CD4-positive, alpha-beta T cell (primary cell): Measurements from ENCODE around the gene LRRC70. TPM values are rescaled to one million over a fixed set of nuclear protein-coding genes. Genes with fewer than 3 reads are reported as not detected.
"Not testable (repeated sequence)": the region's sequence is repeated elsewhere in the genome, so short reads cannot be mapped to it uniquely, and the experiment has no call there.

Experiments used
- ATAC-seq: fragments of 200-7000 bp; cut with Tn5 transposase; one replicate; pipeline ENCODE4 v1.10.0; 2022; ENCODE audit warnings: mild to moderate bottlenecking; ENCODE audit not compliant: poor library complexity
- CTCF ChIA-PET: fragments of 350-600 bp; sonication (Branson Sonifier 250); formaldehyde crosslinking; loops from one replicate; lab custom pipeline; 2021; ENCODE audit warnings: antibody characterized with exemption, inconsistent platforms; lab: Charles Lee
- POLR2A ChIA-PET: fragments of 350-600 bp; sonication (Branson Sonifier 250); formaldehyde crosslinking; loops from one replicate; lab custom pipeline; 2021; ENCODE audit warnings: antibody characterized with exemption, inconsistent platforms; lab: Charles Lee
- DNase-seq, 14 experiments: peaks; one replicate each; pipeline ENCODE4 v3.0.0-alpha.2; 2013 to 2020; ENCODE audit warnings: mixed read lengths in 2 of 14
- H3K27ac ChIP-seq, 2 donors: one replicate each; pipeline versions ENCODE4 v1.5.1 to v1.7.0; 2013; ENCODE audit warnings: low read length in 2 of 2, low read depth in 1 of 2, mild to moderate bottlenecking in 1 of 2
- H3K27me3 ChIP-seq, 2 experiments: 1 replicate in 1 of 2; 2 replicates in 1 of 2; pipeline versions ENCODE4 v1.6.1 to v1.7.0; 2013; ENCODE audit warnings: low read length in 2 of 2, control low read depth in 1 of 2, mild to moderate bottlenecking in 1 of 2, moderate library complexity in 1 of 2; ENCODE audit not compliant: insufficient read depth in 2 of 2, control insufficient read depth in 1 of 2
- H3K36me3 ChIP-seq: one replicate; pipeline ENCODE4 v1.6.1; 2013; ENCODE audit warnings: low read length, control low read depth; ENCODE audit not compliant: insufficient read depth
- H3K4me1 ChIP-seq: one replicate; pipeline ENCODE4 v1.6.1; 2013; ENCODE audit warnings: low read length, control low read depth; ENCODE audit not compliant: insufficient read depth
- H3K4me3 ChIP-seq: one replicate; pipeline ENCODE4 v1.5.1; 2013; ENCODE audit warnings: mild to moderate bottlenecking, low read length, moderate library complexity
- H3K9me3 ChIP-seq, 2 experiments: 1 replicate in 1 of 2; 2 replicates in 1 of 2; pipeline versions ENCODE4 v1.6.1 to v1.7.0; 2013; ENCODE audit warnings: low read length in 2 of 2, mild to moderate bottlenecking in 2 of 2, control low read depth in 1 of 2, moderate library complexity in 1 of 2; ENCODE audit not compliant: control insufficient read depth in 1 of 2, insufficient read depth in 1 of 2
- H3K27ac Mint-ChIP-seq: one replicate; pipeline ENCODE4 v1.8.0; 2020; ENCODE audit warnings: mixed read lengths
- H3K27me3 Mint-ChIP-seq: one replicate; pipeline ENCODE4 v1.8.0; 2021; ENCODE audit warnings: mixed read lengths
- H3K36me3 Mint-ChIP-seq: one replicate; pipeline ENCODE4 v1.8.0; 2021; ENCODE audit warnings: low read depth, mixed read lengths
- H3K4me1 Mint-ChIP-seq: one replicate; pipeline ENCODE4 v1.8.0; 2021; ENCODE audit warnings: low read depth, mixed read lengths
- H3K4me3 Mint-ChIP-seq: one replicate; pipeline ENCODE4 v1.8.0; 2020; ENCODE audit warnings: mild to moderate bottlenecking, mixed read lengths
- H3K9me3 Mint-ChIP-seq: one replicate; pipeline ENCODE4 v1.8.0; 2020; ENCODE audit warnings: mixed read lengths
- CTCF ChIP-seq: fragments of 200-600 bp; IDR thresholded peaks from one replicate; pipeline ENCODE4 v1.8.0; 2022; ENCODE audit warnings: antibody characterized with exemption, mild to moderate bottlenecking
- intact Hi-C, 2 experiments: fragments of 100-400 bp; cut with DNase I in 1 of 2; cut with micrococcal nuclease in 1 of 2; formaldehyde crosslinking; loops; one replicate each; pipeline versions ENCODE4 v1.15.1 to v1.9.0; 2023 to 2025; cut with DNase I, micrococcal nuclease
- total RNA-seq, 174 experiments: library from RNA in 2 of 174; stranded (reverse) in 2 of 174; gene quantifications; one replicate each; pipeline ENCODE4 v1.2.3 and lab custom pipeline; 2021 to 2026

LRRC70 gene
- total RNA-seq, 2 experiments from 2014 or later: 6.1 to 7.3 TPM

- intact Hi-C loops: no loop called here
- ChIA-PET POLR2A (no interaction called here), CTCF (no interaction called here)
- no peak overlapping the region for H3K27ac ChIP-seq
- H3K4me3 Mint-ChIP-seq: no peak overlapping the region
- TF ChIP-seq CTCF: no peak
- H3K9me3 Mint-ChIP-seq: peaks cover 3% of the 10 kb centered on the region
- H3K27me3 Mint-ChIP-seq: no peaks in the 10 kb centered on the region
- no peaks in the 10 kb centered on the region for H3K4me1 Mint-ChIP-seq
- H3K36me3 Mint-ChIP-seq: peaks cover 79% of the 10 kb centered on the region
- no peak for DNase-seq
- no peak overlapping the region for H3K4me3 ChIP-seq
- H3K4me1 ChIP-seq: no peaks in the 10 kb centered on the region
- H3K36me3 ChIP-seq: peaks cover 11% of the 10 kb centered on the region
- no peak for ATAC-seq
- peaks cover 9 to 10% of the 10 kb centered on the region in 2 experiments for H3K9me3 ChIP-seq
- H3K27ac Mint-ChIP-seq: no peak overlapping the region
- no peaks in the 10 kb centered on the region for H3K27me3 ChIP-seq
Observed at GRCh38 chr5:62561896-62562295, 16.7 kb upstream of the LRRC70 start.

- Histone ChIP-seq H3K4me1 (no peaks in the 10 kb centered on the region), H3K27ac (no peak overlapping the region), H3K9me3 (peaks cover 16 to 18% of the 10 kb centered on the region in 2 experiments), H3K36me3 (peaks cover 13% of the 10 kb centered on the region), H3K27me3 (no peaks in the 10 kb centered on the region), H3K4me3 (no peak overlapping the region)
- H3K27me3 Mint-ChIP-seq: no peaks in the 10 kb centered on the region
- POLR2A ChIA-PET: no interaction called here
- H3K4me3 Mint-ChIP-seq: no peak overlapping the region
- no peak for ATAC-seq
- DNase-seq: no peak
- TF ChIP-seq CTCF: no peak
- H3K9me3 Mint-ChIP-seq: peaks cover 6% of the 10 kb centered on the region
- H3K36me3 Mint-ChIP-seq: peaks cover 81% of the 10 kb centered on the region
- H3K27ac Mint-ChIP-seq: no peak overlapping the region
- CTCF ChIA-PET: no interaction called here
- H3K4me1 Mint-ChIP-seq: no peaks in the 10 kb centered on the region
- intact Hi-C loops: no loop called here
Observed at GRCh38 chr5:62562867-62563266, 15.8 kb upstream of the LRRC70 start.

DNA sequence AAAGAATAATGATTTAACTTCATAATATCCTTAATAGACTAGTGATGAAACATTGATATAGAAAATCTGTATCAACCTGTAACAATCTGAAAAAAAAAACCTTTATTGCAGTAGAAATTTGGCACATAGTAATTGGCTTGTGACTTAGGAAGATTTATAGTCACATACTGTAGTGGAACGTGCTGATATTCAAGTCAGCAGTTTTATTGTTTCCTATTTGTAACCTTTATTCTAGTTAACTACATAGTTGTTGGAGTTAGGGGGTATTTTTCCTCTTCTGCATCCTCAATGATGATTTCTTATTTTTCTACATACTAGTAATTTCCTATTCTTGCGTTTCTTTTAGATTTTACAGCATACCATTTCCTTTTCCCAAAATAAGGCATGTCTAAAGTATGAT is 14.5 kb upstream of the LRRC70 start:
- DNase-seq (no peak), ATAC-seq (no peak)
- H3K9me3 Mint-ChIP-seq: peaks cover 7% of the 10 kb centered on the region
- Histone ChIP-seq H3K36me3 (peaks cover 12% of the 10 kb centered on the region), H3K4me3 (no peak overlapping the region), H3K4me1 (no peaks in the 10 kb centered on the region), H3K9me3 (peaks cover 21 to 23% of the 10 kb centered on the region in 2 experiments), H3K27ac (no peak overlapping the region), H3K27me3 (no peaks in the 10 kb centered on the region)
- POLR2A ChIA-PET: no interaction called here
- H3K36me3 Mint-ChIP-seq: peaks cover 88% of the 10 kb centered on the region
- no peak overlapping the region for H3K27ac Mint-ChIP-seq
- CTCF ChIA-PET: no interaction called here
- H3K27me3 Mint-ChIP-seq: no peaks in the 10 kb centered on the region
- TF ChIP-seq CTCF: no peak
- intact Hi-C loops: no loop called here
- H3K4me3 Mint-ChIP-seq: no peak overlapping the region
- peaks cover under 1% of the 10 kb centered on the region for H3K4me1 Mint-ChIP-seq

GRCh38 chr5:62565740-62566139 is 12.9 kb upstream of the LRRC70 start:
- peaks cover 91% of the 10 kb centered on the region for H3K36me3 Mint-ChIP-seq
- H3K4me3 Mint-ChIP-seq, H3K27ac ChIP-seq, ATAC-seq, H3K27ac Mint-ChIP-seq, H3K27me3 Mint-ChIP-seq, POLR2A ChIA-PET, H3K4me1 Mint-ChIP-seq, CTCF ChIA-PET, intact Hi-C loops, H3K36me3 ChIP-seq, H3K4me3 ChIP-seq, H3K4me1 ChIP-seq, H3K9me3 Mint-ChIP-seq, DNase-seq, H3K27me3 ChIP-seq: not testable (repeated sequence)
- peaks cover 21 to 23% of the 10 kb centered on the region in 2 experiments for H3K9me3 ChIP-seq
